Coronary artery (tissue), 2 donors: ENCODE measurements around the gene MTMR6.

Experiments
- DNase-seq: peaks from one replicate; pipeline ENCODE4 v3.0.0-alpha.2; 2017; ENCODE audit warnings: low spot score
- H3K27ac ChIP-seq, 2 donors: fragments of 200-600 bp; sonication (generic); one replicate each; pipeline ENCODE4 v1.5.1; 2016 to 2019
- H3K4me3 ChIP-seq: fragments of 200-600 bp; sonication (generic); 2 replicates; pipeline ENCODE4 v1.5.1; 2016; ENCODE audit warnings: mild to moderate bottlenecking, moderate library complexity
- TF ChIP-seq, protein P1 (sequence below): fragments of 200-600 bp; sonication (generic); IDR thresholded peaks from one replicate; pipeline ENCODE4 v1.5.1; 2019; ENCODE audit warnings: antibody characterized with exemption

MTMR6 gene

DNA sequence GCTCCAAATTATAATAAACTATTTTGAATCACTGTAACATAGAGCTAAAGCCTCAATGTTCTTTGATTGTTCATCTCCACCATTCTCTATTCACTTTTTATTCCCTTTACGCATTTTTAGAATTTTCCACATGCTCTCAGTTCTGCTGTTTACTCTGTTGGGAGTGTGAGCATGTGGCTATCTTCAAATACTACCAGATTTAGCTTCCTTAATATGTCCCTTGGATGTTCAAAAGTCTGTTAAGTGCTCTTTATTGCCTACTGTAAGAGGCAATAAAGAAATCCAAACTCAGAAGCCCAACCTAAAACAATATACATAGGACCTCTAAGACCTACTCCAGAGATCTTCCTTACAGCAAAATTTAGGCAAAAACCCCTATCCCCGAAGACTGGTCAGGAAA lies 34.5 kb downstream of the MTMR6 start:
- Histone ChIP-seq H3K27ac (no peak overlapping the region), H3K4me3 (no peak overlapping the region)
- TF ChIP-seq, protein P1, sequence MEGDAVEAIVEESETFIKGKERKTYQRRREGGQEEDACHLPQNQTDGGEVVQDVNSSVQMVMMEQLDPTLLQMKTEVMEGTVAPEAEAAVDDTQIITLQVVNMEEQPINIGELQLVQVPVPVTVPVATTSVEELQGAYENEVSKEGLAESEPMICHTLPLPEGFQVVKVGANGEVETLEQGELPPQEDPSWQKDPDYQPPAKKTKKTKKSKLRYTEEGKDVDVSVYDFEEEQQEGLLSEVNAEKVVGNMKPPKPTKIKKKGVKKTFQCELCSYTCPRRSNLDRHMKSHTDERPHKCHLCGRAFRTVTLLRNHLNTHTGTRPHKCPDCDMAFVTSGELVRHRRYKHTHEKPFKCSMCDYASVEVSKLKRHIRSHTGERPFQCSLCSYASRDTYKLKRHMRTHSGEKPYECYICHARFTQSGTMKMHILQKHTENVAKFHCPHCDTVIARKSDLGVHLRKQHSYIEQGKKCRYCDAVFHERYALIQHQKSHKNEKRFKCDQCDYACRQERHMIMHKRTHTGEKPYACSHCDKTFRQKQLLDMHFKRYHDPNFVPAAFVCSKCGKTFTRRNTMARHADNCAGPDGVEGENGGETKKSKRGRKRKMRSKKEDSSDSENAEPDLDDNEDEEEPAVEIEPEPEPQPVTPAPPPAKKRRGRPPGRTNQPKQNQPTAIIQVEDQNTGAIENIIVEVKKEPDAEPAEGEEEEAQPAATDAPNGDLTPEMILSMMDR: no peak
- no peak for DNase-seq

DNA sequence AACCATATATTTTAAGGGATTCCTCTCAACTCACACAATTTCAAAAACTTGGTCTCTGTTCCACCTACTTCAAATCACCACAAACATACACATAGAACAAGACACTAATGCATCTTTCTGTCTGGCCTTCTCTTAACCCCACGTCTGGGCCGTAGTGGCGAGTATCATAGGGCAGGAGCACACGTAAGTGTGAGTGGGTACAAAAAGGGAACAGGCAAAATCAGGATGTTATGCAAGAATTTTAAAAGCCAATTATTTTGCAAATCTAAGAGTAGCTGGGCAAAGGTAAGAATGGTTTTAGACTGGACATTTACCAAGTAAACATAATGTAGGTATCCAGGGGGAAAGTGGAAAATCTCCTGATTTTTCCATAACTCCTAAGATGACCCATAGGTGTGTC lies 35.1 kb downstream of the MTMR6 start:
- DNase-seq: no peak
- H3K4me3 ChIP-seq: no peak overlapping the region
- TF ChIP-seq, protein P1: no peak
- H3K27ac ChIP-seq: no peak overlapping the region

- H3K27ac ChIP-seq: no peak overlapping the region
- no peak for DNase-seq
- H3K4me3 ChIP-seq: no peak overlapping the region
- TF ChIP-seq, protein P1: no peak
Observed at GRCh38 chr13:25249001-25249543, 38.2 kb downstream of the MTMR6 start.

- TF ChIP-seq, protein P1: no peak
- no peak for DNase-seq
- Histone ChIP-seq H3K27ac (no peak overlapping the region), H3K4me3 (no peak overlapping the region)
Observed at GRCh38 chr13:25248071-25248470, 39.2 kb downstream of the MTMR6 start.

DNA sequence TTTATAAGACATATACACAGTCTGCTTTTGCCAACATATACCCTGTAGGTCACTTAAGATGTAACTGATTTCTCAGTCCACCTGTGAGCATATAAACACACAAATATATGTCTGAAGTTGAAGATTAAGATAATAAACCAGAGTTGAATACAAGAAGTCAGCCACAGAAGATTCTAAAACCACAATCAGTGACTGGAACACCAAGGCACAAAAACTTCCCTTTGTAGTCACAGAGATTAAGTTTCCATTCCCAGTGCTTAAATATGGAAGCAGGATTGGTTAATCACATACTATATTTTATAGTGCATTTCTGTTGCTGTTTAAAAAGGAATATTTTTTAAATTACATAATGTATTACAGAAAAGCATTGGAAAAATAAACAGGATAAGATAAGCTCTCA lies 39.9 kb downstream of the MTMR6 start:
- no peak for DNase-seq
- Histone ChIP-seq H3K4me3 (no peak overlapping the region), H3K27ac (no peak overlapping the region)
- TF ChIP-seq, protein P1: no peak

DNA sequence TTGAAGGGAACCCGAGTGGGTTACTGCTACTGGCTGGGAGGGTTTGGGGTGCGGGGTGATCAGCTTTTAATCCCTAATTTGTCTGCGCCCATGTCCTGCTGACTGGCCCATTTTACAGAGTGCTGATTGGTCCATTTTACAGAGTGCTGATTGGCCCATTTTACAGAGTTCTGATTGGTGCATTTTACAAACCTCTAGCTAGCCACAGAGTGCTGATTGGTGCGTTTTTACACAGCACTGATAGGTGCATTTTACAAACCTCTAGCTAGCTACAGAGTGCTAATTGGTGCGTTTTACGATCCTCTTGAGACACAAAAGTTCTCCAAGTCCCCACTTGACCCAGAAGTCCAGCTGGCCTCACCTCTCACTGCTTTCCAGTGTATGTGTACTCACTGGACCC lies 43.2 kb downstream of the MTMR6 start:
- H3K27ac ChIP-seq: no peak overlapping the region
- no peak overlapping the region for H3K4me3 ChIP-seq
- no peak for DNase-seq
- TF ChIP-seq, protein P1: no peak

DNA sequence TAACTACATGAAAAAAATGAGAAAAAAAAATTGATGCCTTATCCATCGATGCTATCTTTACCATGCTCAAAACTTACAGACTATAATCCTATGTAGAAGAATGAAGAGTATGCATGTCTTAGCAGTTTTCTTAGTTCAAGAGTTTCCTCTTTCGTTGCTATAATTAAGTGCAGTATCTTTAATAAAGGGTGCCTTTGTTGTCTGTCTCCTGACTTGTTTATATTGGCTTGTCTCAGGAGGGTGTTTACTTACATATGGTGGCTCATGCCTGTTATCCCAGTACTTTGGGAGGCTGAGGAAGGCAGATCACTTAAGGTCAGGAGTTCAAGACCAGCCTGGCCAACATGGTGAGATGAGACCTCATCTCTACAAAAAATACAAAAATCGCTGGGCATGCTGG lies 44.3 kb downstream of the MTMR6 start:
- Histone ChIP-seq H3K4me3 (no peak overlapping the region), H3K27ac (no peak overlapping the region)
- no peak for DNase-seq
- TF ChIP-seq, protein P1: no peak
